ENCODE data around the gene ACYP1. TPM values are rescaled to one million over a fixed set of nuclear protein-coding genes. Genes with fewer than 3 reads are reported as not detected.

Gene ACYP1
- total and polyA plus RNA-seq, 2 of the 13 experiments (the other 11 are each of a cell fraction or from before 2014, with no cell fraction given): 9.7 to 22.4 TPM

DNA sequence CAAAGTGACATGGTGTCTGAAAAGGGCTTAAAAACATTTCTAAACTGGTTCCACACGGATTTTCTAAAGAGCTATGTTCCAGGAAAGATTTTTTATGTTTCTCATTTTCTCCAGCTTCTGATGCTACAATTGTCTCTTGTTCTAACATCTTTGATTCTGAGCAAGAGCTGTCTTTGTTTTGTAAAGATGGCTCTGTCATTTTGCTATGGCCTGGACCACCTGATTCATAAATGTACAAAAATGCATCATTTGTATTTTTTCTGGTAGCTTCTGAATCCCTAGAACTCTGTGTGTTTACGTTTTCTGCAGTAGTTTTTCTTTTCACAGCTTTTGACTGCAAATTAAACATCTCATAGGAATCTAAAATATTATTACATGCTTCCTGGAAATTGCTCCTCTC is 15.7 kb downstream of the ACYP1 start:
- no peaks in the 10 kb centered on the region; a peak in 1 of 5 replicates for H3K36me3 ChIP-seq (replicated peaks in 1 of 2; ENCODE audit: control insufficient read depth in 1 of 2, insufficient read depth in 2 of 2, low read length in 2 of 2)
- no peaks in the 10 kb centered on the region for H3K9me3 ChIP-seq (ENCODE audit: low read length)
- H3K27ac ChIP-seq (ENCODE audit: extremely low read length, insufficient read depth, low read length): no peak overlapping the region
- no peaks in the 10 kb centered on the region for H4K20me1 ChIP-seq (ENCODE audit: insufficient read depth, low read length)
- CTCF ChIA-PET (ENCODE audit: low intra/inter-chr PET ratio, low total read pairs): no interaction called here
- H2AFZ ChIP-seq (ENCODE audit: low read length): no peak overlapping the region
- H3K79me2 ChIP-seq (ENCODE audit: insufficient read depth, low read length): peaks cover 27% of the 10 kb centered on the region
- POLR2A ChIA-PET: interaction anchor here (1.2 to 4.2 kb wide), 3 partner anchors 16 to 97 kb away, joined by 3 to 18 read pairs (median 3); partner anchors contain the start of genes ACYP1 and PGF
- H3K9ac ChIP-seq (ENCODE audit: insufficient read depth, low read depth, low read length): no peak overlapping the region
- H3K4me1 ChIP-seq (ENCODE audit: insufficient read depth, low read length): peaks cover 60% of the 10 kb centered on the region
- DNase-seq (ENCODE audit: low spot score) (no peak), FAIRE-seq (no peak), ATAC-seq (no peak)
- WGBS (ENCODE audit: low lambda C conversion rate): 91% methylated on average over 2 of the region's 2 CpGs
- H3K4me2 ChIP-seq (ENCODE audit: low read depth, low read length): no peak overlapping the region
- no peaks in the 10 kb centered on the region for H3K27me3 ChIP-seq (ENCODE audit: control insufficient read depth in 1 of 2, insufficient read depth in 2 of 2, low read length in 2 of 2)
- H3K4me3 ChIP-seq (replicated peaks in 1 of 3; ENCODE audit: insufficient read depth in 1 of 3, low read depth in 2 of 3, low read length in 3 of 3): no peak overlapping the region
- in situ Hi-C loops (cut with HindIII; ENCODE audit: extremely low pct_ligation_motif_present, low pct_unique_long_range_greater_than_20kb) (no loop called here), intact Hi-C loops (cut with micrococcal nuclease; ENCODE audit: unreplicated experiment) (no loop called here)
- no TSS peak for BruUV-seq (replicated peaks)
- TF ChIP-seq EEA1 (CRISPR knock-in tag; IDR thresholded peaks at IDR 0.05; ENCODE audit: borderline replicate concordance) (no peak), SRSF9 (IDR thresholded peaks at IDR 0.05; ENCODE audit: borderline replicate concordance, insufficient read depth, low read depth, low read length, poor library complexity, severe bottlenecking) (no peak)

DNA sequence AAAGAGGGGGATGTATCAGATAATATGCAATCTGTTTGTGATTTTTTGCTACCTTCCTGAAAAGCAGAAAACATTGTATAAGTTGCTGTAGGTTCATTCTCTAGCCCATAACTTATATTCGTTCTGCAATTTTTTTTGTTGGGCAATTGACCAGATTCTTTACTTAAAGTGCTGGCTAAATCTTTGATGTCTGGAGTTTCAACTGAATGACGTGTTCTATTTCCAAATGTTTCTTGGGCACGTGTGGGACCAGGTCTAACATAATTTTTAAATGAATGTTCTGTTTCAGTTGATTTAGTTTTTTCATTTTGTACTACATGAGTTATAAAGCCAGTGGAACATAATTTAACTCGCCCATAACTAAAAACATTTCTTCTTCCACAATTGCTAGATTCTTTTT is 16.3 kb downstream of the ACYP1 start:
- ChIA-PET POLR2A (no interaction called here), CTCF (ENCODE audit: low intra/inter-chr PET ratio, low total read pairs) (no interaction called here)
- no peaks in the 10 kb centered on the region for H4K20me1 ChIP-seq (ENCODE audit: insufficient read depth, low read length)
- H2AFZ ChIP-seq (ENCODE audit: low read length): no peak overlapping the region
- no peaks in the 10 kb centered on the region for H3K9me3 ChIP-seq (ENCODE audit: low read length)
- no peak overlapping the region for H3K4me3 ChIP-seq (replicated peaks in 1 of 3; ENCODE audit: insufficient read depth in 1 of 3, low read depth in 2 of 3, low read length in 3 of 3)
- WGBS (ENCODE audit: low lambda C conversion rate): 93% methylated on average over 4 of the region's 4 CpGs
- ATAC-seq: no peak
- H3K9ac ChIP-seq (ENCODE audit: insufficient read depth, low read depth, low read length): no peak overlapping the region
- H3K27ac ChIP-seq (ENCODE audit: extremely low read length, insufficient read depth, low read length): no peak overlapping the region
- no peak for DNase-seq (ENCODE audit: low spot score)
- FAIRE-seq: no peak
- in situ Hi-C loops (cut with HindIII; ENCODE audit: extremely low pct_ligation_motif_present, low pct_unique_long_range_greater_than_20kb) (no loop called here), intact Hi-C loops (cut with micrococcal nuclease; ENCODE audit: unreplicated experiment) (no loop called here)
- BruUV-seq (replicated peaks): no TSS peak
- H3K36me3 ChIP-seq (replicated peaks in 1 of 2; ENCODE audit: control insufficient read depth in 1 of 2, insufficient read depth in 2 of 2, low read length in 2 of 2): no peaks in the 10 kb centered on the region; a peak in 1 of 5 replicates
- no peaks in the 10 kb centered on the region for H3K27me3 ChIP-seq (ENCODE audit: control insufficient read depth in 1 of 2, insufficient read depth in 2 of 2, low read length in 2 of 2)
- no peak overlapping the region for H3K4me2 ChIP-seq (ENCODE audit: low read depth, low read length)
- H3K79me2 ChIP-seq (ENCODE audit: insufficient read depth, low read length): peaks cover 29% of the 10 kb centered on the region
- peaks cover 66% of the 10 kb centered on the region for H3K4me1 ChIP-seq (ENCODE audit: insufficient read depth, low read length)
- TF ChIP-seq RFX3 (CRISPR knock-in tag; IDR thresholded peaks at IDR 0.05) (no peak), ZNF326 (CRISPR knock-in tag; IDR thresholded peaks at IDR 0.05; ENCODE audit: borderline replicate concordance) (no peak), ETV6 (CRISPR knock-in tag; conservative IDR thresholded peaks at IDR 0.05) (no peak), TP53 (CRISPR knock-in tag; conservative IDR thresholded peaks at IDR 0.05) (no peak), ARNT2 (CRISPR knock-in tag; IDR thresholded peaks at IDR 0.05; ENCODE audit: low read depth) (no peak), SIN3B (IDR thresholded peaks at IDR 0.05; ENCODE audit: low read length) (no peak), ZNF883 (CRISPR knock-in tag; IDR thresholded peaks at IDR 0.05; ENCODE audit: not compliant biosample characterization) (no peak), NFE2L2 (IDR thresholded peaks at IDR 0.05; ENCODE audit: low read length) (no peak)

All from HepG2 (cell line).